Chondrocyte (in vitro differentiated cells): ENCODE results near the gene ADARB1. TPM values are rescaled to one million over a fixed set of nuclear protein-coding genes. Genes with fewer than 3 reads are reported as not detected.

ENCODE experiments used
- DNase-seq: peaks from one replicate; pipeline ENCODE4 v3.0.0; 2021; ENCODE audit warnings: mixed read lengths, low spot score
- H3K27ac Mint-ChIP-seq: one replicate; pipeline ENCODE4 v1.8.0; 2021; ENCODE audit warnings: mild to moderate bottlenecking, moderate library complexity, mixed read lengths; ENCODE audit not compliant: unreplicated experiment
- H3K27me3 Mint-ChIP-seq: 2 replicates; pipeline ENCODE4 v1.8.0; 2021; ENCODE audit warnings: low read depth, mixed read lengths
- H3K36me3 Mint-ChIP-seq: 2 replicates; pipeline ENCODE4 v1.8.0; 2021; ENCODE audit warnings: low read depth, mixed read lengths
- H3K4me1 Mint-ChIP-seq: 2 replicates; pipeline ENCODE4 v1.8.0; 2021; ENCODE audit warnings: low read depth, mild to moderate bottlenecking, mixed read lengths
- H3K4me3 Mint-ChIP-seq: one replicate; pipeline ENCODE4 v1.8.0; 2021; ENCODE audit warnings: mild to moderate bottlenecking, moderate library complexity, mixed read lengths; ENCODE audit not compliant: unreplicated experiment
- H3K9me3 Mint-ChIP-seq: 2 replicates; pipeline ENCODE4 v1.8.0; 2021; ENCODE audit warnings: low read depth, mixed read lengths
- total RNA-seq: library from RNA; stranded (reverse); gene quantifications from 3 replicates; pipeline ENCODE4 v1.2.1, GENCODE V29; 2021
- TF ChIP-seq, protein P1 (sequence below): fragments of 200-600 bp; sonication (generic); IDR thresholded peaks from 2 replicates; pipeline ENCODE4 v1.5.0; 2021; ENCODE audit warnings: antibody characterized with exemption, mild to moderate bottlenecking, moderate library complexity

The ADARB1 gene
- total RNA-seq, 1 donor from 2014 or later = 92.8 TPM

DNA sequence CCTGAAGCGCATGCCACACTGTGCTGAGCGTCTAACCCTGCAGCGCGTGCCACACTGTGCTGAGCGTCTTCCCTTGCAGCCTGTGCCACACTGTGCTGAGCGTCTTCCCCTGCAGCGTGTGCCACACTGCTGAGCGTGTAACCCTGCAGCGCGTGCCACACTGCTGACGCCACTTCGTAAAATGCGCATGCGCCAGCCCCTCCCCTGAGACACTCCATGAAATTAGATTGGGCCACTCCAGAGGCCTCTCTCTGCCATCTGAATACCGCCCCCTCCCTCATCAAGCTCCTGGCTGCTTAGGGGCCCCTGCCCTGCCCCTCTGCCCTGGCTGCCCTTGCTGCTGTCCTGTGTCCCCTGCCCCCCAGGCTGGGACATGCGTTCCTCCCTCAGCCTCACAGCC, 128.5 kb downstream of the ADARB1 start:
- no peak for DNase-seq
- H3K36me3 Mint-ChIP-seq = peaks cover 36% of the 10 kb centered on the region
- no peak overlapping the region for H3K4me3 Mint-ChIP-seq
- no peaks in the 10 kb centered on the region for H3K4me1 Mint-ChIP-seq
- H3K27me3 Mint-ChIP-seq = no peaks in the 10 kb centered on the region
- H3K9me3 Mint-ChIP-seq = no peaks in the 10 kb centered on the region
- H3K27ac Mint-ChIP-seq = no peak overlapping the region
- TF ChIP-seq, protein P1, sequence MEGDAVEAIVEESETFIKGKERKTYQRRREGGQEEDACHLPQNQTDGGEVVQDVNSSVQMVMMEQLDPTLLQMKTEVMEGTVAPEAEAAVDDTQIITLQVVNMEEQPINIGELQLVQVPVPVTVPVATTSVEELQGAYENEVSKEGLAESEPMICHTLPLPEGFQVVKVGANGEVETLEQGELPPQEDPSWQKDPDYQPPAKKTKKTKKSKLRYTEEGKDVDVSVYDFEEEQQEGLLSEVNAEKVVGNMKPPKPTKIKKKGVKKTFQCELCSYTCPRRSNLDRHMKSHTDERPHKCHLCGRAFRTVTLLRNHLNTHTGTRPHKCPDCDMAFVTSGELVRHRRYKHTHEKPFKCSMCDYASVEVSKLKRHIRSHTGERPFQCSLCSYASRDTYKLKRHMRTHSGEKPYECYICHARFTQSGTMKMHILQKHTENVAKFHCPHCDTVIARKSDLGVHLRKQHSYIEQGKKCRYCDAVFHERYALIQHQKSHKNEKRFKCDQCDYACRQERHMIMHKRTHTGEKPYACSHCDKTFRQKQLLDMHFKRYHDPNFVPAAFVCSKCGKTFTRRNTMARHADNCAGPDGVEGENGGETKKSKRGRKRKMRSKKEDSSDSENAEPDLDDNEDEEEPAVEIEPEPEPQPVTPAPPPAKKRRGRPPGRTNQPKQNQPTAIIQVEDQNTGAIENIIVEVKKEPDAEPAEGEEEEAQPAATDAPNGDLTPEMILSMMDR = no peak

DNA sequence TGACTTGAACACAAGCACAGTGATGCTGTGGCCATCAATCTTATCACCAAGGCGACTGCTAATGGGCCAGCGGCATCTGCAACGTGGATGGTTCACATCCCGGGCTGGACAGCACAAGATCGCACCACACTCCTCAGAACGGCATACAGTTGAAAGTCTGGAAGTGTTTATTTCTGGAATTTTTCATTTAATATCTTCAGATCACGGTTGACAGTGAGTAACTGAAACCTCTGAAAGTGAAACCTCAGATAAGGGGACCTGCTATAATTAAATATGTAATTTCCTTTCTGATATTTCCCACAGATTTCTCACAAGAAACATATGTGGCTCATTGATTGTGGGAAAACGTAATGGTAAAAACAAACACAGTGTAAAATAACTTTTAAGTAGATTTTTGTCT, 129.6 kb downstream of the ADARB1 start:
- Mint-ChIP-seq H3K9me3 (no peaks in the 10 kb centered on the region), H3K36me3 (peaks cover 40% of the 10 kb centered on the region), H3K4me1 (peaks cover 8% of the 10 kb centered on the region)

DNA sequence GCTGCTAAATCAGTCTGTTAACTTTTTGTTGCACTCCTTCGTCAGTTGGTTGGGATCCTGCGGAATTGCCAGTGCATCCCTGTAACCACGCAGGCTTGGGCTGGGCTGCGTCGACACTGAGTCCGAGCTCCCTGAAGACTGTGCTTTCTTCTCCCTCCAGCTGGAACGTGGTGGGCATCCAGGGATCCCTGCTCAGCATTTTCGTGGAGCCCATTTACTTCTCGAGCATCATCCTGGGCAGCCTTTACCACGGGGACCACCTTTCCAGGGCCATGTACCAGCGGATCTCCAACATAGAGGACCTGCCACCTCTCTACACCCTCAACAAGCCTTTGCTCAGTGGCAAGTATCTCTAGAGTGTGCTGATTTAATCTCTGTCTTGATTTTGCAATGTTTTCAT, 130.0 kb downstream of the ADARB1 start:
- H3K36me3 Mint-ChIP-seq = peaks cover 38% of the 10 kb centered on the region
- no peak overlapping the region for H3K4me3 Mint-ChIP-seq
- no peak overlapping the region for H3K27ac Mint-ChIP-seq
- TF ChIP-seq, protein P1 = no peak
- peaks cover 8% of the 10 kb centered on the region for H3K4me1 Mint-ChIP-seq
- H3K27me3 Mint-ChIP-seq = no peaks in the 10 kb centered on the region
- DNase-seq = peak; percentile 62
- no peaks in the 10 kb centered on the region for H3K9me3 Mint-ChIP-seq

More for the DNA sequence above, 129.6 kb downstream of the ADARB1 start:
- TF ChIP-seq, protein P1 = no peak
- Mint-ChIP-seq H3K27me3 (no peaks in the 10 kb centered on the region), H3K4me3 (no peak overlapping the region), H3K27ac (no peak overlapping the region)
- no peak for DNase-seq

DNA sequence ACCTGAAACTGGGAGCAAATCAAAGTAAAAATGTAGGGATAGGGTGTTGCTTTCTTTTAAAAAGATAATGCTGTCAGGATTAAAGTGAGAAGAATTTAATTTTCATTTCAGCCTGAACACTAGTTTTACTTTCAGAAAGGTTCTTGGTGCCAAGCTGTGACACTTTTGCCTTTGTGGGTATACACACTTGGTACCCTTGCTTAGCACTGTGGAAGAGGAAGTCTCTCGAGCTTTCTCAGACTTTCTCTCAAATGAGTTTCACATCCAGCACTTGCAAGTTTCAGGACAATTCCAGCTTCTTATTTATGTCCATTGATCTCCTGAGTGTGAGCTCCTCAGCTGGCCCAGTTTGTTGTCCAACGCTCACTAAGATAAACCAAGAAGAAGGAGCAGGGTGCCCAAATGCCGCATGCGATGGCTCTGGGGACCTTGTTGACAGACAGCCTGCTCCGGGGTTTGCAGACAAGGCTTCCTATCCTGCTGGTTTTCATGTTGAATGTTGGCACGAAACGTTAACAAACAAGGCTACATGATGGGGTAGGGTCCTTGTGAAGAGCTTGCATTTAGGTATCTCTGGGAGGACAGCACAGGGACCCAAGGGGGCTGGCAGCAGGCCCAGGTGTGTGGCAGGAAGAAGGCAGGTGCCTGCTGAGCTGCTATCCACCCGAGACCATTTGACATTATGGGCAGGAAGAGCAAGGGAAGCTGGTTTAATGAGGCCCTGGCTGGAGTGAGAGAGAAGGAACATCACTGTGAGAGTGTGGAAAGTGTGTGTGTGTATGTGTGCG, 133.7 kb downstream of the ADARB1 start:
- DNase-seq = no peak
- TF ChIP-seq, protein P1 = no peak
- Mint-ChIP-seq H3K4me3 (no peak overlapping the region), H3K4me1 (peaks cover 8% of the 10 kb centered on the region), H3K9me3 (no peaks in the 10 kb centered on the region), H3K27ac (no peak overlapping the region), H3K36me3 (peaks cover 37% of the 10 kb centered on the region), H3K27me3 (no peaks in the 10 kb centered on the region)

DNA sequence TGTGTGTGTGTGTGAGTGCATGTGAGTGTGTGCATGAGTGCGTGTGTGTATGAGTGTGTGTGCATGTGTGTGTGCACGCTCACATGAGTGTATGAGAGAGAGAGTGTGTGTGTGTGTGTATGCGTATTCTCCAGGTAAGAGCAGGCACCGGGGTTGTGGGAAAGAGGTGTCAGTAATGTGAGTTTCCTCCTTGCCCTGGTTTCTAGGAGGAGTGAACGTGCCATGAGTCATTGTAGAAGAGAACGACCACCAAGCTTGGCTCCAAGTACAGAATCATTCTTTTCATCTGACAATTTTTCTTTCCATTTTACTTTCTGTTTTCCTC, 134.2 kb downstream of the ADARB1 start:
- Mint-ChIP-seq H3K27me3 (no peaks in the 10 kb centered on the region), H3K4me1 (peaks cover 8% of the 10 kb centered on the region), H3K4me3 (no peak overlapping the region), H3K36me3 (peaks cover 36% of the 10 kb centered on the region), H3K27ac (no peak overlapping the region), H3K9me3 (no peaks in the 10 kb centered on the region)
- TF ChIP-seq, protein P1 = no peak
- no peak for DNase-seq
